Right cardiac atrium (tissue), 5 donors: ENCODE results near the gene VSIG1. TPM values are rescaled to one million over a fixed set of nuclear protein-coding genes. Genes with fewer than 3 reads are reported as not detected.
A peak's percentile ranks its signal among the peaks of the same experiment; 100 is the strongest.

Experiments used
- ATAC-seq, 2 donors: fragments of 200-7000 bp; cut with Tn5 transposase; one replicate each; pipeline versions ENCODE4 v1.8.0 to v1.9.1; 2020; ENCODE audit warnings: moderate library complexity in 2 of 2, mild to moderate bottlenecking in 1 of 2
- DNase-seq, 3 donors: peaks; one replicate each; pipeline ENCODE4 v3.0.0-alpha.2; 2020
- H3K27ac ChIP-seq: one replicate; pipeline ENCODE4 v1.5.1; 2013; ENCODE audit warnings: mild to moderate bottlenecking, low read length, control low read depth, moderate library complexity
- H3K27me3 ChIP-seq: one replicate; pipeline ENCODE4 v1.6.1; 2013; ENCODE audit not compliant: control insufficient read depth, insufficient read depth
- H3K4me1 ChIP-seq: one replicate; pipeline ENCODE4 v1.6.1; 2013; ENCODE audit warnings: low read length; ENCODE audit not compliant: control insufficient read depth, insufficient read depth
- H3K4me3 ChIP-seq: one replicate; pipeline ENCODE4 v1.5.1; 2013; ENCODE audit warnings: low read length, control low read depth
- H3K9me3 ChIP-seq: one replicate; pipeline ENCODE4 v1.6.1; 2013; ENCODE audit warnings: low read length; ENCODE audit not compliant: control insufficient read depth
- WGBS: extraction: QIAGEN DNeasy Blood & Tissue Kit; methylation state at CpG from one replicate; pipeline ENCODE4 v1.1.7; 2013; 5-methylcytosine and 5-hydroxymethylcytosine counted together
- intact Hi-C, 4 donors: fragments of 100-400 bp; cut with DNase I; formaldehyde crosslinking; loops; one replicate each; pipeline versions ENCODE4 v1.11.0 to v1.14.0; 2022 to 2023
- polyA plus RNA-seq: library from polyadenylated mRNA; stranded (reverse); fragments of 200-250 nt; gene quantifications from one replicate; pipeline ENCODE4 v1.2.3, GENCODE V29; 2013
- total RNA-seq, 4 donors: library from RNA; stranded (reverse); fragmentation: NEBNext Ultra II Directional; extraction: Animal tissue kit (Norgen Biotek cat#: 25700); gene quantifications; one replicate each; pipeline ENCODE4 v1.2.1, GENCODE V29; 2021
- donor health status: healthy with polysubstance abuse.
- donor health status: DM: no; HTN: yes; CAD: no.
- donor health status: DM: no; HTN: no; CAD: no.
- donor health status: DM: no; HTN: yes; CAD: no; lungs with severe emphysema.
- donor health status: DM: yes; HTN: yes; CAD: no.

Gene VSIG1
- total and polyA plus RNA-seq, 5 donors, result not detected

GRCh38 chrX:108064613-108065012, 19.7 kb downstream of the VSIG1 start:
- Histone ChIP-seq H3K4me3 (no peak overlapping the region), H3K27me3 (no peaks in the 10 kb centered on the region), H3K27ac (no peak overlapping the region), H3K4me1 (no peaks in the 10 kb centered on the region), H3K9me3 (no peaks in the 10 kb centered on the region)
- WGBS, result 99% methylated on average over 2 of the region's 2 CpGs
- ATAC-seq (no peak), DNase-seq (no peak)
- intact Hi-C loops, result loop anchor here in 1 of 4 donors (10.0 kb wide), 1 partner anchor 50 kb away; no protein-coding TSS in a partner anchor

- DNase-seq (no peak), ATAC-seq (no peak)
- Histone ChIP-seq H3K9me3 (no peaks in the 10 kb centered on the region), H3K4me1 (no peaks in the 10 kb centered on the region), H3K27me3 (no peaks in the 10 kb centered on the region), H3K27ac (no peak overlapping the region), H3K4me3 (no peak overlapping the region)
- 74% methylated on average over 1 of the region's 1 CpG for WGBS
- intact Hi-C loops, result loop anchor here in 1 of 4 donors (10.0 kb wide), 1 partner anchor 53 kb away; no protein-coding TSS in a partner anchor
Measured at GRCh38 chrX:108068121-108068520, 23.3 kb downstream of the VSIG1 start.

DNA sequence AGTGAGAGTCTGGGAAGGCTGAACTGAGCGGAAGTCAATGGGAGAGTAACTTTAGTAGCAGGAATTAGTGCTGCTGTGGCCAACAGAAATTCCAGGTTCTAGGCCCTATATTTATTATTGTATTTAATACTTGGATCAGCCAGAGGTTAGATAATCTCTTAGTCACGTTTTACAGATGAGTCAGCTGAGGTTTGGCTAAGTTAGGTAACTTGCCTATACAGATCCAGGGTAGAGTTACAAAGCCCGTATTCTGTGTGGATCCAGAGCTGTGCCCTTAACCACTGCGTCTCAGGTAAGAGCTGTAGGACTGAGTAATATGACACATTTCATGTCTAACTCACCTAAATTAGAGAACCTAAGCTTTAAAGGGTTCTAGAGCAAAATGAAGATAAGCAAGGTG, 26.0 kb downstream of the VSIG1 start:
- Histone ChIP-seq H3K4me1 (no peaks in the 10 kb centered on the region), H3K4me3 (no peak overlapping the region), H3K27ac (no peak overlapping the region), H3K27me3 (no peaks in the 10 kb centered on the region), H3K9me3 (no peaks in the 10 kb centered on the region)
- no peak for ATAC-seq
- intact Hi-C loops, result no loop called here
- no peak for DNase-seq
- WGBS, result 57% methylated on average over 4 of the region's 4 CpGs

DNA sequence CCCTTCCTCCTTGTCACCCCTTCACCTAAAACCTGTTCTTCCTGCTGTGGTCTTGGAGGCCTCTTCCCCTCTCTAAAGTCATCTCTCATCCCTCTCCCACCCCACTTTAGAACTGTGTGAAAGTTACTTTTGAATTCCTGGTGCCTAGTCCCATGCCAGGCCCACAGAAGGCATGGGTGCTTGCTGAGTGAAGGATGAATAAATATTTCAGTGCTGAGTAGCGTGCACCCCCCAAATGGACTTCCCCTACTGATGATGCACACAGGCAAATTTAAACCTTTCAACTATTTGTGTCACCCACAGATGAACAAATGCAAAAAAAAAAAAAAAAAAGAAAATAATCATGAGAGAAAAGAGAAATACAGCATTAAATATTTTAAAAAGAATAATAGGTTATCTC, 26.7 kb downstream of the VSIG1 start:
- no peak overlapping the region for H3K27ac ChIP-seq
- H3K4me3 ChIP-seq, result no peak overlapping the region
- 100% methylated on average over 1 of the region's 1 CpG for WGBS
- no peak for ATAC-seq
- no peak for DNase-seq
- H3K9me3 ChIP-seq, result no peaks in the 10 kb centered on the region
- no peaks in the 10 kb centered on the region for H3K27me3 ChIP-seq
- no peaks in the 10 kb centered on the region for H3K4me1 ChIP-seq
- intact Hi-C loops, result no loop called here

DNA sequence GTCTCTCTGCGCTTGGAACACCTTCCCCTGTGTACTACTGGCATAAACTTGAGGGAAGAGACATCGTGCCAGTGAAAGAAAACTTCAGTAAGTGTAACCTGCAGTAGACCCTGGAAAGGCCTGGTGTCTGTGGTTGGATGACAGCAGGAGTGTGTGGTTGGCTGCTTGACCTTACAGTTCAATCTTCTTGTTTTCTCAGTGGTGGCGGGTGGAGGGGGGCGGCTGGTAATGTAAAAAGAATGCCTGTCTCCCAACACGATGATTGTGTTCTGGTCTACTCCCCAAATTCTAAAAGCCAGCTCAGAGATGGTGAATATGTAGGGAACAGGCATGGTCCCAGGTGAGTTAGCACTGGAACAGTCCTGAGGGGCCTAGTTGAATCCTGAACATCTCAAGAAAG, 27.9 kb downstream of the VSIG1 start:
- Histone ChIP-seq H3K27me3 (no peaks in the 10 kb centered on the region), H3K4me3 (no peak overlapping the region), H3K27ac (no peak overlapping the region), H3K4me1 (no peaks in the 10 kb centered on the region), H3K9me3 (no peaks in the 10 kb centered on the region)
- 79% methylated on average over 5 of the region's 5 CpGs for WGBS
- ATAC-seq, result no peak
- DNase-seq, result no peak
- intact Hi-C loops, result no loop called here

DNA sequence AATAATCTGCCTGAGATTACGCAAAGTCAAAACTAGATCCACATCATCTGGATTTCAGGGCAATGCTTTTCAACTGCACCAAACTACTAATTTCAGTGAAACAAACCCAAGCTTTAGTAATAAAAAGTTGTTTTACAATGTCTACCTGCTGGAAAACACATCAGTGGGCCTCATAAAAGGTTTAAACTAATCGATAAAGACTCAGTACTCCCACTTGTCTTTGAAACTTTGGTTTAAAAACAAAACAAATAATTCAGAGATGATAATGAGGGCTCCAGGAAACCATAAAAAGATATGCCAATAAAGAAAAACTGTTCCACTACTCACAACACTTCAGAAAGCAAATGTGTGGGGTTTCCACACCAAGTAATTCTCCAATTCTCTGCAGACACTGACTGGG, 36.2 kb downstream of the VSIG1 start:
- no peak overlapping the region for H3K27ac ChIP-seq
- H3K4me1 ChIP-seq, result no peaks in the 10 kb centered on the region
- intact Hi-C loops, result no loop called here
- ATAC-seq (no peak), DNase-seq (no peak)
- no peaks in the 10 kb centered on the region for H3K27me3 ChIP-seq
- no peaks in the 10 kb centered on the region for H3K9me3 ChIP-seq
- H3K4me3 ChIP-seq, result no peak overlapping the region
- 93% methylated on average over 2 of the region's 2 CpGs for WGBS

DNA sequence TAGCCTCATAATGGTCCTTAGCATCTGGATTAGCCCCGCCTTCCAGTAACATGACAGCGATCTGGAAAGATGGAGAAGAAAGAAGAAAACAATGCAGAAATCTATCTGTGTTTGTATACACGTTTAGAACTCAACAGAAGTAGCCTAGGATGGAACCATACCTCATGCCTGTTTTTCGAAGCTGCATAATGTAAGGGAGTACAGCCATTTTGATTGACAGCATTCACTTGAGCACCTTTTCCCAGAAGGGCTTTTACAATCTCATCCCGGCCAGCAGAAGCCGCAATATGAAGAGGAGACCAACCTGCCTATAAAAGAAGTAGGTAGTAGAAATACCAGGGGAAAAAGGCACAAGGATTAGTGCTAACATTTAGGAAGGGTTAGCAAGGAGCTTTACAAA, 42.9 kb downstream of the VSIG1 start:
- Histone ChIP-seq H3K4me1 (no peaks in the 10 kb centered on the region), H3K27me3 (no peaks in the 10 kb centered on the region), H3K4me3 (no peak overlapping the region), H3K27ac (no peak overlapping the region), H3K9me3 (no peaks in the 10 kb centered on the region)
- ATAC-seq, result no peak
- 90% methylated on average over 6 of the region's 6 CpGs for WGBS
- intact Hi-C loops, result no loop called here
- no peak for DNase-seq

DNA sequence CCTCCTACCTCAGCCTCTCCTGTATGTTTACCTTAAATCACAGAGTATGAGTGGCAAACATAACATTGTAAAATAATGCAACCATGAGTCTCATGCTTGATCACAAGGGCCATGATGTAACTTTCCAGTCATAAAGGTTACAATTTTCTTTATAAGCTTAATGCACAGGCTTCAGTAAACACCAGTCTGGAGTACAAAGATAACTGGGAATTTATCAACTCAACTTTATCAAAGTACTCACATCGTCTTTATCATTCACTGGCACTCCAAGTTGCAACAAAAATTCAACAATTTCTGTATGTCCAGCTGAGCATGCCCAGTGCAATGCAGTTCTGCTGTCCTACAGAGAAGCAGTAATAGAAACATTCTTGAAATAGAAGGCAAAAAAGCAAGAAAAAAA, 43.6 kb downstream of the VSIG1 start:
- Histone ChIP-seq H3K27me3 (no peaks in the 10 kb centered on the region), H3K4me3 (no peak overlapping the region), H3K27ac (no peak overlapping the region), H3K4me1 (no peaks in the 10 kb centered on the region), H3K9me3 (no peaks in the 10 kb centered on the region)
- intact Hi-C loops, result no loop called here
- ATAC-seq (no peak), DNase-seq (no peak)
- WGBS, result 33% methylated on average over 1 of the region's 1 CpG

GRCh38 chrX:108090491-108091263, 45.8 kb downstream of the VSIG1 start:
- WGBS, result under 1% methylated on average over 20 of the region's 20 CpGs
- Histone ChIP-seq H3K4me1 (no peaks in the 10 kb centered on the region), H3K27ac (peak overlapping the region; percentile 97), H3K27me3 (no peaks in the 10 kb centered on the region), H3K4me3 (peak overlapping the region; percentile 95), H3K9me3 (no peaks in the 10 kb centered on the region)
- intact Hi-C loops, result no loop called here
- DNase-seq (no peak), ATAC-seq (no peak)

DNA sequence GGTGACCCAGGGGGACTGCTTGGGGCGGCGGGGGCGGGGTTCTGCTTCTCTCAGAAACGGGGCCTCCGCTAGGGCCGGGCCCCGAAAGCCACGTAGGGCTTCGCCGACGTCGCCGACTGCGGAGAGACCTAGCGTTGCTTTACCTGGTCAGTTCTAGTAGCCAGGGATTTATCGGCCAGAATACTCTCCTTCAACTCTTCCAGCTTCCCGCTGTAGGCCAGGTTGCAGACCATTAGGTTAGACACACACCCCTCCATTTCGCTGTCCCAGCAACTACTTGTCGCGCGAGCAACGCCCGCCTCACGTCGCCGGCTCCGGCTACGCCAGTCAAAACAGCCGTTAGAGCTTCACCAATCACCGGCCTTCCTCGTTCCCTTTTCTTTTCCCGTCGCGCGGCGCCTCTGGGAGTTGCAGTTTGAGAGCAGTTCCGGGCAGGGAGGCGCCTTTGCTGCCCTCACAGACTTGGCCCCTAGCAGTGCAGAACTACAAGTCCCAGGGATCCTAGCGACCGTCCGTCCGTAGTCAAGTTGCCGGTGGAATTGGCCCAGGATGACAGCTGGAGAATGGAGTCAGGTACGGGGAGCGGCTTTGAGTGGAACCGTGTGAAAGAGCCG, 46.5 kb downstream of the VSIG1 start, which contains the start of the genes ATG4A and PSMD10:
TSS of gene ATG4A (plus strand) at position 515 of the 614 bp plus-strand sequence. CDS start at position 564, 49 bp downstream.
TSS of gene PSMD10 (minus strand) at position 279 of the 614 bp plus-strand sequence. CDS start at position 257, 22 bp downstream.
- WGBS, result under 1% methylated on average over 47 of the region's 47 CpGs
- DNase-seq (peak; percentile 93 to 96 (median 96)), ATAC-seq (peak; percentile 99 to 100)
- H3K4me3 ChIP-seq, result peak within 1 kb of the TSS; percentile 95
- no peaks in the 10 kb centered on the region for H3K4me1 ChIP-seq
- intact Hi-C loops, result no loop called here
- no peaks in the 10 kb centered on the region for H3K27me3 ChIP-seq
- no peaks in the 10 kb centered on the region for H3K9me3 ChIP-seq
- H3K27ac ChIP-seq, result peak within 1 kb of the TSS; percentile 97

DNA sequence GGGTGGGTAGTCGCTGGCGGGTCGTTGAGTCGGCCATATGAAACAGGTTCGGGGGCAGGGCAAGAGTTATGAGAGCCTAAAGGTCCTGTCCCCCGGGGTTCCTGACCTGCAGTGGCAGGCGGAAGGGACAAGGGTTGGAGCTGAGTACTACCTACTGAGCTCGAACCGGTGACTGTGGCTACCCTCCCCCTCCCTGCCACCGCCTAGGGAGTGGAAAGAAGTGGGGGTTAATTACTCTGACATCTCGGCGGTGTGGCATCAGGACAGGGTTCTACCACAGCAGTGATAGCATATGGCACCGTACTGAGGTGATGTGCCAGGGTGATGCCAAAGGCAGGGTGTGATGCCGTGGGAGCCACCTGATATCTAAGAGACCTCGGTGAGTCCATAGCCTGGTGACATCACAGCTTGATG, 47.0 kb downstream of the VSIG1 start:
- intact Hi-C loops, result no loop called here

More for the DNA sequence above, 47.0 kb downstream of the VSIG1 start:
- ATAC-seq, result peak; percentile 56 to 64
- Histone ChIP-seq H3K4me3 (peak overlapping the region; percentile 95), H3K4me1 (no peaks in the 10 kb centered on the region), H3K27ac (peak overlapping the region; percentile 71), H3K27me3 (no peaks in the 10 kb centered on the region), H3K9me3 (no peaks in the 10 kb centered on the region)
- no peak for DNase-seq
- 2% methylated on average over 15 of the region's 15 CpGs for WGBS
